Measurements from ENCODE around the gene CEP295NL.
"Not testable (repeated sequence)": the region's sequence is repeated elsewhere in the genome, so short reads cannot be mapped to it uniquely, and the experiment has no call there.

Gene CEP295NL

GRCh38 chr17:78873519-78874340 is 29.3 kb downstream of the CEP295NL start:
- DNase-seq (ENCODE audit: low spot score): no peak
- CTCF ChIA-PET: interaction anchor here (0.6 to 0.7 kb wide), 2 partner anchors 58 to 85 kb away, joined by 4 read pairs; no protein-coding TSS in a partner anchor
- POLR2A ChIA-PET (ENCODE audit: low non-redundant PET): no interaction called here
- peak overlapping the region; percentile 80 for H3K27ac ChIP-seq
- TF ChIP-seq, protein P1, sequence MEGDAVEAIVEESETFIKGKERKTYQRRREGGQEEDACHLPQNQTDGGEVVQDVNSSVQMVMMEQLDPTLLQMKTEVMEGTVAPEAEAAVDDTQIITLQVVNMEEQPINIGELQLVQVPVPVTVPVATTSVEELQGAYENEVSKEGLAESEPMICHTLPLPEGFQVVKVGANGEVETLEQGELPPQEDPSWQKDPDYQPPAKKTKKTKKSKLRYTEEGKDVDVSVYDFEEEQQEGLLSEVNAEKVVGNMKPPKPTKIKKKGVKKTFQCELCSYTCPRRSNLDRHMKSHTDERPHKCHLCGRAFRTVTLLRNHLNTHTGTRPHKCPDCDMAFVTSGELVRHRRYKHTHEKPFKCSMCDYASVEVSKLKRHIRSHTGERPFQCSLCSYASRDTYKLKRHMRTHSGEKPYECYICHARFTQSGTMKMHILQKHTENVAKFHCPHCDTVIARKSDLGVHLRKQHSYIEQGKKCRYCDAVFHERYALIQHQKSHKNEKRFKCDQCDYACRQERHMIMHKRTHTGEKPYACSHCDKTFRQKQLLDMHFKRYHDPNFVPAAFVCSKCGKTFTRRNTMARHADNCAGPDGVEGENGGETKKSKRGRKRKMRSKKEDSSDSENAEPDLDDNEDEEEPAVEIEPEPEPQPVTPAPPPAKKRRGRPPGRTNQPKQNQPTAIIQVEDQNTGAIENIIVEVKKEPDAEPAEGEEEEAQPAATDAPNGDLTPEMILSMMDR (conservative IDR thresholded peaks at IDR 0.05; ENCODE audit: low read depth): no peak

DNA sequence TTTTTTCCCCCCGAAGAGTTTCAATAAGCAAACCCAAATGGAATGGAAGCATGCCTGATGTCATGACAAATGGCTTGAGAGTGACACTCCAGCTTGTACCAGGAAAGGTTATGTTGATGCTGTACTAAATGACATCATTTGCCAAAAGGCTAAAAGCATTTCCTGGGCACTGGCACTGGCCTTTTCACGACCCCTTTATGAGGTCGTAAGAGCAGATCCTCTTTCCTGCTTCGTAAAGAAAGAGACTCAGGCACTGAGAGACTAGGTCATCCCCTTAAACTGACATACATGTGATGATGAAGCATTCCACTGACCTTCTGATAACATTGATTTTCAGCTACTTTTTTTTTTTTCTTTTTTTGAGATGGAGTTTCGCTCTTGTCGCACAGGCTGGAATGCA is 30.5 kb downstream of the CEP295NL start:
- no peak for DNase-seq (ENCODE audit: low spot score)
- ChIA-PET CTCF (interaction anchor here (0.9 kb wide), 1 partner anchor 99 kb away, joined by 3 read pairs; no protein-coding TSS in a partner anchor), POLR2A (ENCODE audit: low non-redundant PET) (no interaction called here)
- TF ChIP-seq, protein P1 (conservative IDR thresholded peaks at IDR 0.05; ENCODE audit: low read depth): no peak
- peak overlapping the region; percentile 80 for H3K27ac ChIP-seq

DNA sequence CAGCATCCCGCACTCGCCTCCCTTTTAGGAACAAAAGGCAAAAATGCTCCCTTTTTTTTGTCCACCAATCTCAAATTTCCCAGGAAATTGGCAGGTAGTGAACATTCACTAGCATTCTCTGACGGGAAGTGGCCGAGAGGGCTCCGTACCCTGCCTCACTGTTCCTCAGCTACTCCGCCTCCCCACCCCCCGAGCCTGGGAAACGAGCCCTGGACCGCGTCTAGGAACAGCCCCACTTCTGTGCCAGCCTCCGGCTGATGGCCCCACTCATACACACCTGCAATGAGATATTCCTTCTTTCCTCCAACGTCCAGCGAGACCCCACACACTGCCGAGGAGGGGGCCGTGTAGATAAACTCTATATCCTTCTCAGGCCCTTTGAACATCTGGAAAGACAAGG is 32.4 kb downstream of the CEP295NL start:
- POLR2A ChIA-PET (ENCODE audit: low non-redundant PET): no interaction called here
- TF ChIP-seq, protein P1 (conservative IDR thresholded peaks at IDR 0.05; ENCODE audit: low read depth): no peak
- DNase-seq (ENCODE audit: low spot score): no peak
- peak overlapping the region; percentile 10 for H3K27ac ChIP-seq
- CTCF ChIA-PET: interaction anchor here (0.6 kb wide), 1 partner anchor 92 kb away, joined by 4 read pairs; no protein-coding TSS in a partner anchor

GRCh38 chr17:78868391-78868790 is 34.6 kb downstream of the CEP295NL start:
- no peak for DNase-seq (ENCODE audit: low spot score)
- TF ChIP-seq, protein P1 (conservative IDR thresholded peaks at IDR 0.05; ENCODE audit: low read depth): no peak
- ChIA-PET POLR2A (ENCODE audit: low non-redundant PET) (no interaction called here), CTCF (interaction anchor here (0.6 kb wide), 1 partner anchor 128 kb away, joined by 4 read pairs; no protein-coding TSS in a partner anchor)
- peak overlapping the region; percentile 19 for H3K27ac ChIP-seq

DNA sequence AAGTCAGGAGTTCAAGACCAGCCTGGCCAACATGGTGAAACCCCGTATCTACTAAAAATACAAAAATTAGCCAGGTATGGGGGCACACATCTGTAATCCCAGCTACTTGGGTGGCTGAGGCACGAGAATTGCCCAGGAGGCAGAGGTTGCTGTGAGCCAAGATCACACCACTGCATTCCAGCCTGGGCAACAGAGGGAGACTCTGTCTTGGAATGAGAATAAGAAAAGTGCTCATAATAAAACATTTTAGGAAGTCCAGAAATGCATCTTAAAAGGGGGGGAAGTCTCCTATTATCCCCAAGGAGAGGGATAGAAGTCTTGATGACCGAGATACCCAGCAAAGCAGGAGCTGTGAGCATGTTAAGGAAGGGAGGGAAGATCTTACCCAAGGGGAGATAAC is 36.0 kb downstream of the CEP295NL start:
- H3K27ac ChIP-seq: peak overlapping the region; percentile 64
- CTCF ChIA-PET: interaction anchor here (0.6 to 2.4 kb wide), 2 partner anchors 105 to 321 kb away, joined by 3 to 44 read pairs; no protein-coding TSS in a partner anchor
- DNase-seq (ENCODE audit: low spot score); POLR2A ChIA-PET (ENCODE audit: low non-redundant PET): not testable (repeated sequence)

DNA sequence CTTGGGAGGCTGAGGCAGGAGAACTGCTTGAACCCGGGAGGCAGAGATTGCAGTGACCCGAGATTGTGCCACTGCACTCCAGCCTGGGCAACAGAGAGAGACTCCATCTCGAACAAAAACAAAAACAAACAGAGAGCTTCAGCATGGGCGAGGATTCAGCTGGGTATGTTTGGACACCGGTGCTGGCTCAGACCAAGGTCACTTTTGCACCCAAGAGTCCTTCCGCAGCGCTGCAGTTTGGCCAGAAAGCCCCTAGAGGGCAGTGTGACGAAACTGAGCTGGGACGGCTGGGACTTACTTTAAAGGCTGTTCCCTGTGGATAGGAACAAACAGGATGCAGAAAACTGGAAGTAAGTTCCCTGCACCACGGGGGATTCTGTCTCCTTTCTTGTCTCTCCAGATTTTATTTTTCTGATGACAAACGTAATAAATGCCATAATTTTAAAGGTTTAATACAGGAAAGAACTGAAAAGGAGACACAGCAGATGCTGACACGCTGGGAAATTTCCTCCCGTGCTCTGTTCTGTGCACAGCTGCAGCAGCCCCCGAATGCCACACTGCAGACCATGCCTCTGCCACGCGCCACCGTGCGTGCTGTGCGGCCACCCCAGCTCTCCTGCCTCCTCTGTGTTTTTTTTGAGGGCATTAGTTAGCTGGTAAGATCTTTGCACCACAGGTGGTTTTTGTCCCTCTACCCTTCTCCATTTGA is 37.2 kb downstream of the CEP295NL start:
- DNase-seq (ENCODE audit: low spot score): peak; percentile 64
- TF ChIP-seq, protein P1 (conservative IDR thresholded peaks at IDR 0.05; ENCODE audit: low read depth): peak; percentile 98
- CTCF ChIA-PET: interaction anchor here (0.5 to 2.4 kb wide), 18 partner anchors 9 to 1490 kb away, joined by 3 to 44 read pairs (median 4); partner anchors contain the start of gene CEP295NL
- POLR2A ChIA-PET (ENCODE audit: low non-redundant PET): interaction anchor here (0.7 kb wide), 1 partner anchor 61 kb away, joined by 4 read pairs; no protein-coding TSS in a partner anchor
- H3K27ac ChIP-seq: peak overlapping the region; percentile 64
